HepG2 (cell line): ENCODE measurements around the gene UBC. TPM values are rescaled to one million over a fixed set of nuclear protein-coding genes. Genes with fewer than 3 reads are reported as not detected.
A peak's percentile ranks its signal among the peaks of the same experiment; 100 is the strongest.

Experiments used
- AGO2 ChIP-seq: fragments of 200-400 bp; formaldehyde crosslinking; optimal IDR thresholded peaks from 2 replicates; pipeline ENCODE3; 2017; ENCODE audit warnings: mild to moderate bottlenecking, low read depth, low read length, moderate library complexity
- CHCHD3 ChIP-seq: sonication (generic); formaldehyde crosslinking; IDR thresholded peaks from 2 replicates; pipeline ENCODE4 v1.8.0; 2022; ENCODE audit warnings: mild to moderate bottlenecking, missing genetic modification reagents, moderate library complexity
- GFI1 ChIP-seq: sonication (generic); formaldehyde crosslinking; IDR thresholded peaks from 2 replicates; pipeline ENCODE4 v1.5.0; 2020; ENCODE audit warnings: missing genetic modification reagents, mild to moderate bottlenecking, borderline replicate concordance
- KLF6 ChIP-seq: IDR thresholded peaks from 2 replicates; pipeline ENCODE4 v1.8.0; 2016; ENCODE audit warnings: missing biosample characterization, missing genetic modification reagents
- PHF8 ChIP-seq: sonication (generic); formaldehyde crosslinking; IDR thresholded peaks from 2 replicates; pipeline ENCODE4 v1.5.0; 2020; ENCODE audit warnings: missing genetic modification reagents
- STAG1 ChIP-seq: sonication (generic); formaldehyde crosslinking; IDR thresholded peaks from 2 replicates; pipeline ENCODE4 v1.4.0; 2020; ENCODE audit warnings: missing genetic modification reagents
- TOPORS ChIP-seq: sonication (generic); formaldehyde crosslinking; IDR thresholded peaks from 2 replicates; pipeline ENCODE4 v1.8.0; 2023; ENCODE audit warnings: mild to moderate bottlenecking, missing genetic modification reagents
- ZC3H4 ChIP-seq: sonication (generic); formaldehyde crosslinking; IDR thresholded peaks from 2 replicates; pipeline ENCODE4 v1.4.0; 2020; ENCODE audit warnings: missing genetic modification reagents, borderline replicate concordance
- ZKSCAN5 ChIP-seq: sonication (generic); formaldehyde crosslinking; IDR thresholded peaks from 2 replicates; pipeline ENCODE4 v1.5.1; 2020; ENCODE audit warnings: mild to moderate bottlenecking, missing genetic modification reagents
- ZNF143 ChIP-seq: sonication (generic); formaldehyde crosslinking; IDR thresholded peaks from 2 replicates; pipeline ENCODE4 v1.4.0; 2020; ENCODE audit warnings: missing genetic modification reagents
- ZNF24 ChIP-seq: fragments of 450-650 bp; IDR thresholded peaks from 2 replicates; pipeline ENCODE4 v1.6.1; 2017; ENCODE audit warnings: antibody characterized with exemption, mild to moderate bottlenecking
- ZNF296 ChIP-seq: sonication (generic); formaldehyde crosslinking; conservative IDR thresholded peaks from 2 replicates; pipeline ENCODE4 v1.5.0; 2020; ENCODE audit warnings: mild to moderate bottlenecking, missing genetic modification reagents
- polyA plus RNA-seq, 8 experiments: library from polyadenylated mRNA; depleted of rRNA in 3 of 8; stranded (reverse) in 7 of 8; unstranded in 1 of 8; fragments of >200 nt; fragmentation: Illumina TruSeq in 4 of 8; extraction: Trizol in 4 of 8; gene quantifications; 2 replicates each; pipeline versions ENCODE4 v1.2.1 to v1.2.3, GENCODE V29; 2011 to 2016; ENCODE audit warnings: low read depth in 4 of 8, missing spikeins in 1 of 8, mixed read lengths in 1 of 8; ENCODE audit not compliant: insufficient read depth in 1 of 8
- total RNA-seq, 5 experiments: library from RNA; depleted of rRNA; stranded (reverse); fragments of >200 nt; fragmentation: Illumina TruSeq; extraction: Trizol; gene quantifications; 2 replicates each; pipeline ENCODE4 v1.2.3, GENCODE V29; 2016; ENCODE audit warnings: low read depth in 1 of 5
- TF ChIP-seq, protein P1 (sequence below): sonication (generic); formaldehyde crosslinking; IDR thresholded peaks from 2 replicates; pipeline ENCODE4 v1.5.0; 2020; ENCODE audit warnings: mild to moderate bottlenecking, missing genetic modification reagents, moderate library complexity
- TF ChIP-seq, protein P2 (sequence below): sonication (generic); formaldehyde crosslinking; IDR thresholded peaks from 2 replicates; pipeline ENCODE4 v1.4.0; 2020; ENCODE audit warnings: missing genetic modification reagents, mild to moderate bottlenecking, borderline replicate concordance
- TF ChIP-seq, protein P3 (sequence below): IDR thresholded peaks from 2 replicates; pipeline ENCODE4 v1.6.1; 2016; ENCODE audit warnings: low read depth, control low read depth
- TF ChIP-seq, protein P4 (sequence below): sonication (generic); formaldehyde crosslinking; IDR thresholded peaks from 2 replicates; pipeline ENCODE4 v1.4.0; 2020; ENCODE audit warnings: missing genetic modification reagents

UBC gene
- total and polyA plus RNA-seq, 2 of the 13 experiments (the other 11 are each of a cell fraction or from before 2014, with no cell fraction given), result 805 to 1,432 TPM

DNA sequence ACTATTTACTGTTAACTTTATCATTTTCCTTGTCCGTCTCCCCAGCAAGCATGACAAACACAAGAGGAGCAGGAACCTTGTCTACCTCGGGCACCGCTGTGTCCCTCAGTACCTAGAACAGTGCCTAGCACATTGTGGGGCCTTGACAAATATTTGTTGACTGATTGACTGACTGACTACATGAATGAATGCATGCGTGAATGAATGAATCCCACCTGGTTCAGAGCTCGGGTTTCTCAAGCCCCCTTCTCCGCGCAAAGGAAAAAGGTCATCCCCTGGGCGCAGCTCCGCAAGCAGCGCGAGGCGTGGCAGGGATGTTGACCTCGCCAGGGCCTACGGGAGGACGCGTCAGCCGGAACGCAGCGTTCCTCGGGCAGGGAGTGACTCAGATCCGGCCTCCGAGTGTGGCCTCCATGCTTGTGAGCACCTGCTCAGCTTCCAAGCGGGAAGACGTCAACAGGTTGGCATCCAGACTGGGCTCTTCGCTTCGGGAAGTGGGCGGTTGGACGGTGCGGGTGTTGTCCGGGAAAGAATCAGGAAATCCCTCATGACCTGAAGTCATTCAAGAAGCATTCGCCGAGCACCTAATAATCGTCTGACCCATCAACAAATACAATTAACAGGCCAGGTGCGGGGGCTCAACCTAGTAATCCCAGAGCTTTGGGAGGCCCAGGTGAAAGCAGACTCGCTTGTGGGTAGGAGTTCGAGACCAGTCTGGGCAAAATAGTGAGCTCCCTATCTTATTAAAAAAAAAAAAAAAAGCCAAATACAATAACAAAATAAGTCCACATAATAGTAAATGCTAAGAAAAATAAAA, 13.9 kb upstream of the UBC start (continued):
- no peak for TF ChIP-seq GFI1 (CRISPR knock-in tag)
- TF ChIP-seq STAG1 (CRISPR knock-in tag), result no peak
- TF ChIP-seq ZKSCAN5 (CRISPR knock-in tag), result no peak
- TF ChIP-seq CHCHD3 (CRISPR knock-in tag), result no peak
- TF ChIP-seq TOPORS, result no peak
- peak; percentile 18 for TF ChIP-seq PHF8 (CRISPR knock-in tag)
- TF ChIP-seq ZNF296 (CRISPR knock-in tag), result 0 out of 2 replicates have a peak, but pooled peaks have one; percentile 10
- TF ChIP-seq AGO2, result no peak
- TF ChIP-seq KLF6 (CRISPR knock-in tag), result no peak
- 0 out of 2 replicates have a peak, but pooled peaks have one; percentile 1 for TF ChIP-seq ZC3H4 (CRISPR knock-in tag)
- TF ChIP-seq, protein P1, sequence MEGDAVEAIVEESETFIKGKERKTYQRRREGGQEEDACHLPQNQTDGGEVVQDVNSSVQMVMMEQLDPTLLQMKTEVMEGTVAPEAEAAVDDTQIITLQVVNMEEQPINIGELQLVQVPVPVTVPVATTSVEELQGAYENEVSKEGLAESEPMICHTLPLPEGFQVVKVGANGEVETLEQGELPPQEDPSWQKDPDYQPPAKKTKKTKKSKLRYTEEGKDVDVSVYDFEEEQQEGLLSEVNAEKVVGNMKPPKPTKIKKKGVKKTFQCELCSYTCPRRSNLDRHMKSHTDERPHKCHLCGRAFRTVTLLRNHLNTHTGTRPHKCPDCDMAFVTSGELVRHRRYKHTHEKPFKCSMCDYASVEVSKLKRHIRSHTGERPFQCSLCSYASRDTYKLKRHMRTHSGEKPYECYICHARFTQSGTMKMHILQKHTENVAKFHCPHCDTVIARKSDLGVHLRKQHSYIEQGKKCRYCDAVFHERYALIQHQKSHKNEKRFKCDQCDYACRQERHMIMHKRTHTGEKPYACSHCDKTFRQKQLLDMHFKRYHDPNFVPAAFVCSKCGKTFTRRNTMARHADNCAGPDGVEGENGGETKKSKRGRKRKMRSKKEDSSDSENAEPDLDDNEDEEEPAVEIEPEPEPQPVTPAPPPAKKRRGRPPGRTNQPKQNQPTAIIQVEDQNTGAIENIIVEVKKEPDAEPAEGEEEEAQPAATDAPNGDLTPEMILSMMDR, result no peak
- TF ChIP-seq, protein P2, sequence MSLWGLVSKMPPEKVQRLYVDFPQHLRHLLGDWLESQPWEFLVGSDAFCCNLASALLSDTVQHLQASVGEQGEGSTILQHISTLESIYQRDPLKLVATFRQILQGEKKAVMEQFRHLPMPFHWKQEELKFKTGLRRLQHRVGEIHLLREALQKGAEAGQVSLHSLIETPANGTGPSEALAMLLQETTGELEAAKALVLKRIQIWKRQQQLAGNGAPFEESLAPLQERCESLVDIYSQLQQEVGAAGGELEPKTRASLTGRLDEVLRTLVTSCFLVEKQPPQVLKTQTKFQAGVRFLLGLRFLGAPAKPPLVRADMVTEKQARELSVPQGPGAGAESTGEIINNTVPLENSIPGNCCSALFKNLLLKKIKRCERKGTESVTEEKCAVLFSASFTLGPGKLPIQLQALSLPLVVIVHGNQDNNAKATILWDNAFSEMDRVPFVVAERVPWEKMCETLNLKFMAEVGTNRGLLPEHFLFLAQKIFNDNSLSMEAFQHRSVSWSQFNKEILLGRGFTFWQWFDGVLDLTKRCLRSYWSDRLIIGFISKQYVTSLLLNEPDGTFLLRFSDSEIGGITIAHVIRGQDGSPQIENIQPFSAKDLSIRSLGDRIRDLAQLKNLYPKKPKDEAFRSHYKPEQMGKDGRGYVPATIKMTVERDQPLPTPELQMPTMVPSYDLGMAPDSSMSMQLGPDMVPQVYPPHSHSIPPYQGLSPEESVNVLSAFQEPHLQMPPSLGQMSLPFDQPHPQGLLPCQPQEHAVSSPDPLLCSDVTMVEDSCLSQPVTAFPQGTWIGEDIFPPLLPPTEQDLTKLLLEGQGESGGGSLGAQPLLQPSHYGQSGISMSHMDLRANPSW (CRISPR knock-in tag), result 0 out of 2 replicates have a peak, but pooled peaks have one; percentile 74
- TF ChIP-seq, protein P3, sequence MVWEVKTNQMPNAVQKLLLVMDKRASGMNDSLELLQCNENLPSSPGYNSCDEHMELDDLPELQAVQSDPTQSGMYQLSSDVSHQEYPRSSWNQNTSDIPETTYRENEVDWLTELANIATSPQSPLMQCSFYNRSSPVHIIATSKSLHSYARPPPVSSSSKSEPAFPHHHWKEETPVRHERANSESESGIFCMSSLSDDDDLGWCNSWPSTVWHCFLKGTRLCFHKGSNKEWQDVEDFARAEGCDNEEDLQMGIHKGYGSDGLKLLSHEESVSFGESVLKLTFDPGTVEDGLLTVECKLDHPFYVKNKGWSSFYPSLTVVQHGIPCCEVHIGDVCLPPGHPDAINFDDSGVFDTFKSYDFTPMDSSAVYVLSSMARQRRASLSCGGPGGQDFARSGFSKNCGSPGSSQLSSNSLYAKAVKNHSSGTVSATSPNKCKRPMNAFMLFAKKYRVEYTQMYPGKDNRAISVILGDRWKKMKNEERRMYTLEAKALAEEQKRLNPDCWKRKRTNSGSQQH, result no peak
- peak; percentile 42; the same call in 1 of the 2 replicates for TF ChIP-seq ZNF24
- TF ChIP-seq, protein P4, sequence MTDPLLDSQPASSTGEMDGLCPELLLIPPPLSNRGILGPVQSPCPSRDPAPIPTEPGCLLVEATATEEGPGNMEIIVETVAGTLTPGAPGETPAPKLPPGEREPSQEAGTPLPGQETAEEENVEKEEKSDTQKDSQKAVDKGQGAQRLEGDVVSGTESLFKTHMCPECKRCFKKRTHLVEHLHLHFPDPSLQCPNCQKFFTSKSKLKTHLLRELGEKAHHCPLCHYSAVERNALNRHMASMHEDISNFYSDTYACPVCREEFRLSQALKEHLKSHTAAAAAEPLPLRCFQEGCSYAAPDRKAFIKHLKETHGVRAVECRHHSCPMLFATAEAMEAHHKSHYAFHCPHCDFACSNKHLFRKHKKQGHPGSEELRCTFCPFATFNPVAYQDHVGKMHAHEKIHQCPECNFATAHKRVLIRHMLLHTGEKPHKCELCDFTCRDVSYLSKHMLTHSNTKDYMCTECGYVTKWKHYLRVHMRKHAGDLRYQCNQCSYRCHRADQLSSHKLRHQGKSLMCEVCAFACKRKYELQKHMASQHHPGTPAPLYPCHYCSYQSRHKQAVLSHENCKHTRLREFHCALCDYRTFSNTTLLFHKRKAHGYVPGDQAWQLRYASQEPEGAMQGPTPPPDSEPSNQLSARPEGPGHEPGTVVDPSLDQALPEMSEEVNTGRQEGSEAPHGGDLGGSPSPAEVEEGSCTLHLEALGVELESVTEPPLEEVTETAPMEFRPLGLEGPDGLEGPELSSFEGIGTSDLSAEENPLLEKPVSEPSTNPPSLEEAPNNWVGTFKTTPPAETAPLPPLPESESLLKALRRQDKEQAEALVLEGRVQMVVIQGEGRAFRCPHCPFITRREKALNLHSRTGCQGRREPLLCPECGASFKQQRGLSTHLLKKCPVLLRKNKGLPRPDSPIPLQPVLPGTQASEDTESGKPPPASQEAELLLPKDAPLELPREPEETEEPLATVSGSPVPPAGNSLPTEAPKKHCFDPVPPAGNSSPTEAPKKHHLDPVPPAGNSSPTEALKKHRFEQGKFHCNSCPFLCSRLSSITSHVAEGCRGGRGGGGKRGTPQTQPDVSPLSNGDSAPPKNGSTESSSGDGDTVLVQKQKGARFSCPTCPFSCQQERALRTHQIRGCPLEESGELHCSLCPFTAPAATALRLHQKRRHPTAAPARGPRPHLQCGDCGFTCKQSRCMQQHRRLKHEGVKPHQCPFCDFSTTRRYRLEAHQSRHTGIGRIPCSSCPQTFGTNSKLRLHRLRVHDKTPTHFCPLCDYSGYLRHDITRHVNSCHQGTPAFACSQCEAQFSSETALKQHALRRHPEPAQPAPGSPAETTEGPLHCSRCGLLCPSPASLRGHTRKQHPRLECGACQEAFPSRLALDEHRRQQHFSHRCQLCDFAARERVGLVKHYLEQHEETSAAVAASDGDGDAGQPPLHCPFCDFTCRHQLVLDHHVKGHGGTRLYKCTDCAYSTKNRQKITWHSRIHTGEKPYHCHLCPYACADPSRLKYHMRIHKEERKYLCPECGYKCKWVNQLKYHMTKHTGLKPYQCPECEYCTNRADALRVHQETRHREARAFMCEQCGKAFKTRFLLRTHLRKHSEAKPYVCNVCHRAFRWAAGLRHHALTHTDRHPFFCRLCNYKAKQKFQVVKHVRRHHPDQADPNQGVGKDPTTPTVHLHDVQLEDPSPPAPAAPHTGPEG (CRISPR knock-in tag), result no peak
- TF ChIP-seq ZNF143, result no peak
